HepG2 (cell line): ENCODE data around the gene SEC31B. TPM values are rescaled to one million over a fixed set of nuclear protein-coding genes. Genes with fewer than 3 reads are reported as not detected.

ENCODE experiments used
- DNMT1 ChIP-seq: sonication (generic); formaldehyde crosslinking; IDR thresholded peaks from 2 replicates; pipeline ENCODE4 v1.5.1; 2020; ENCODE audit warnings: mild to moderate bottlenecking, missing genetic modification reagents
- EEA1 ChIP-seq: sonication (generic); formaldehyde crosslinking; IDR thresholded peaks from 2 replicates; pipeline ENCODE4 v1.5.1; 2020; ENCODE audit warnings: mild to moderate bottlenecking, missing genetic modification reagents, borderline replicate concordance
- FOXA1 ChIP-seq, 2 experiments: fragments of 450-650 bp in 1 of 2; sonication (generic) in 1 of 2; formaldehyde crosslinking in 1 of 2; IDR thresholded peaks; 2 replicates each; pipeline versions ENCODE4 v1.4.0 to v1.6.1; 2016 to 2020; ENCODE audit warnings: missing genetic modification reagents in 1 of 2
- HOXA3 ChIP-seq: sonication (generic); formaldehyde crosslinking; IDR thresholded peaks from 2 replicates; pipeline ENCODE4 v1.5.0; 2020; ENCODE audit warnings: missing genetic modification reagents
- KDM1A ChIP-seq: IDR thresholded peaks from 2 replicates; pipeline ENCODE4 v1.6.1; 2016; ENCODE audit warnings: missing compliant biosample characterization
- NFKB2 ChIP-seq: sonication (generic); formaldehyde crosslinking; IDR thresholded peaks from 2 replicates; pipeline ENCODE4 v1.4.0; 2020; ENCODE audit warnings: missing genetic modification reagents, borderline replicate concordance
- TBX2 ChIP-seq: sonication (generic); formaldehyde crosslinking; IDR thresholded peaks from 2 replicates; pipeline ENCODE4 v1.5.0; 2020; ENCODE audit warnings: missing genetic modification reagents, mild to moderate bottlenecking, borderline replicate concordance
- ZNF121 ChIP-seq: sonication (generic); formaldehyde crosslinking; IDR thresholded peaks from 2 replicates; pipeline ENCODE4 v1.5.0; 2020; ENCODE audit warnings: mild to moderate bottlenecking, missing genetic modification reagents
- ZNF225 ChIP-seq: sonication (generic); formaldehyde crosslinking; IDR thresholded peaks from 2 replicates; pipeline ENCODE4 v1.4.0; 2020; ENCODE audit warnings: mild to moderate bottlenecking, missing genetic modification reagents
- ZNF605 ChIP-seq: sonication (generic); formaldehyde crosslinking; IDR thresholded peaks from 2 replicates; pipeline ENCODE4 v1.8.0; 2022; ENCODE audit warnings: mild to moderate bottlenecking, missing genetic modification reagents
- ZNF615 ChIP-seq: sonication (generic); formaldehyde crosslinking; IDR thresholded peaks from 2 replicates; pipeline ENCODE4 v1.5.0; 2020; ENCODE audit warnings: mild to moderate bottlenecking, missing genetic modification reagents, borderline replicate concordance
- ZNF777 ChIP-seq: sonication (generic); formaldehyde crosslinking; IDR thresholded peaks from 2 replicates; pipeline ENCODE4 v1.4.0; 2020; ENCODE audit warnings: missing genetic modification reagents
- polyA plus RNA-seq, 8 experiments: library from polyadenylated mRNA; depleted of rRNA in 3 of 8; stranded (reverse) in 7 of 8; unstranded in 1 of 8; fragments of >200 nt; fragmentation: Illumina TruSeq in 4 of 8; extraction: Trizol in 4 of 8; gene quantifications; 2 replicates each; pipeline versions ENCODE4 v1.2.1 to v1.2.3, GENCODE V29; 2011 to 2016; ENCODE audit warnings: low read depth in 4 of 8, missing spikeins in 1 of 8, mixed read lengths in 1 of 8; ENCODE audit not compliant: insufficient read depth in 1 of 8
- total RNA-seq, 5 experiments: library from RNA; depleted of rRNA; stranded (reverse); fragments of >200 nt; fragmentation: Illumina TruSeq; extraction: Trizol; gene quantifications; 2 replicates each; pipeline ENCODE4 v1.2.3, GENCODE V29; 2016; ENCODE audit warnings: low read depth in 1 of 5
- TF ChIP-seq, protein P1 (sequence below): sonication (generic); formaldehyde crosslinking; IDR thresholded peaks from 2 replicates; pipeline ENCODE4 v1.5.0; 2020; ENCODE audit warnings: missing genetic modification reagents, mild to moderate bottlenecking, borderline replicate concordance
- TF ChIP-seq, protein P2 (sequence below): sonication (generic); formaldehyde crosslinking; IDR thresholded peaks from 2 replicates; pipeline ENCODE4 v1.4.0; 2020; ENCODE audit warnings: low read depth, mild to moderate bottlenecking, missing genetic modification reagents
- TF ChIP-seq, protein P3 (sequence below), 2 experiments: sonication (generic) in 1 of 2; formaldehyde crosslinking in 1 of 2; IDR thresholded peaks; 2 replicates each; pipeline versions ENCODE4 v1.4.0 to v1.6.1; 2018 to 2020; ENCODE audit warnings: missing genetic modification reagents in 2 of 2, borderline replicate concordance in 1 of 2, low read depth in 1 of 2, mild to moderate bottlenecking in 1 of 2, missing biosample characterization in 1 of 2
- TF ChIP-seq, protein P4 (sequence below): sonication (generic); formaldehyde crosslinking; IDR thresholded peaks from 2 replicates; pipeline ENCODE4 v1.4.0; 2020; ENCODE audit warnings: mild to moderate bottlenecking, missing genetic modification reagents
- TF ChIP-seq, protein P5 (sequence below): sonication (generic); formaldehyde crosslinking; IDR thresholded peaks from 2 replicates; pipeline ENCODE4 v1.4.0; 2020; ENCODE audit warnings: missing genetic modification reagents, mild to moderate bottlenecking, borderline replicate concordance
- TF ChIP-seq, protein P6 (sequence below): sonication (generic); formaldehyde crosslinking; IDR thresholded peaks from 2 replicates; pipeline ENCODE4 v1.5.1; 2020; ENCODE audit warnings: mild to moderate bottlenecking, missing genetic modification reagents, moderate library complexity

The SEC31B gene
- total and polyA plus RNA-seq, 2 of the 13 experiments (the other 11 are each of a cell fraction or from before 2014, with no cell fraction given) = 2.0 to 8.3 TPM

DNA sequence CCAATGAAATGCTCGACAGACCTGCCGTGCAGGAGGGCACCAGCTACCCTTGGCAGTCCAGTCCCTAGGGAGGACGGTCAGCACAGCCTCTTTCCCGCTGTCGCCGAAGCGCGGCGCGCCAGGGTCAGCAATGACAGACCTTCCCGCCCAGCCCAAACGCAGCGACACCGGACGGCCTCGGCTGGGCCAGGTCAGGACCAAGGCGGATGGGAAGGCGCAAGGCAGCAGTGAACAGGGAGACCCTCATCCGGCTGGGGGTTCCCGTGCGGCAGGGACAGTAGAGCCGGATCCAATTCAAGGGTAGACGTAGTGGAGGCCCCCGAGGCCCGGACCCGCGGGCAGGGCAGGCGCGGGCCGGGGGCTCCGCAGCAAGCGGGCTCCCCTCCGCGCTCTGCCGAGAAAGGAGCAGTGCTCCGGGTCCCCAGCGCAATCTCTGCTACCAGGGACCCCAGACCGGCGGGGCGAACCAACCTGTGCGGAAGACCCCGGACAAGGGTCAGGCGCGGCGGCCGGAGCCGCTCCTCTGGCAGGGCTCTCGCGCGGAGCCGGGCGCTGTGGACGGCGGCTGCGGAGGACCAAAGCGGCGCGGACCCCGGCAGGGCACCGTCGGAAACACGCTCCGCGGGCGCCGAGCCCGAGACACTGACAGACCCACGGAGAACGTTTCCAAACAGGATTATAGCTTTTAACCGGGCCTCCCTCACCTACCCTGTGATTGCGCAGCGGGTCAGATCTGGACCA, at the start of gene SEC31B (continued):
- TF ChIP-seq, protein P1, sequence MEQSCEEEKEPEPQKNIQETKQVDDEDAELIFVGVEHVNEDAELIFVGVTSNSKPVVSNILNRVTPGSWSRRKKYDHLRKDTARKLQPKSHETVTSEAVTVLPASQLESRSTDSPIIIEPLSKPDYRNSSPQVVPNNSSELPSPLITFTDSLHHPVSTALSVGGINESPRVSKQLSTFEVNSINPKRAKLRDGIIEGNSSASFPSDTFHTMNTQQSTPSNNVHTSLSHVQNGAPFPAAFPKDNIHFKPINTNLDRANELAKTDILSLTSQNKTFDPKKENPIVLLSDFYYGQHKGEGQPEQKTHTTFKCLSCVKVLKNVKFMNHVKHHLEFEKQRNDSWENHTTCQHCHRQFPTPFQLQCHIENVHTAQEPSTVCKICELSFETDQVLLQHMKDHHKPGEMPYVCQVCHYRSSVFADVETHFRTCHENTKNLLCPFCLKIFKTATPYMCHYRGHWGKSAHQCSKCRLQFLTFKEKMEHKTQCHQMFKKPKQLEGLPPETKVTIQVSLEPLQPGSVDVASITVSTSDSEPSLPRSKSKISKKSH = peak; percentile 49; the same call in 1 of the 2 replicates
- TF ChIP-seq NFKB2 (CRISPR knock-in tag) (peak; percentile 35; the same call in 1 of the 2 replicates), KDM1A (CRISPR knock-in tag) (no peak), ZNF777 (CRISPR knock-in tag) (peak; percentile 88), EEA1 (CRISPR knock-in tag) (peak; percentile 61; the same call in 1 of the 2 replicates), ZNF615 (no peak), FOXA1 (IDR thresholded peaks at IDR 0.05) (no peak), FOXA1 (CRISPR knock-in tag; IDR thresholded peaks at IDR 0.05) (no peak), ZNF225 (CRISPR knock-in tag) (0 out of 2 replicates have a peak, but pooled peaks have one; percentile 60), HOXA3 (CRISPR knock-in tag) (peak; percentile 52; the same call in 1 of the 2 replicates), ZNF605 (CRISPR knock-in tag) (peak; percentile 56; the same call in 1 of the 2 replicates), TBX2 (CRISPR knock-in tag) (peak; percentile 39; the same call in 1 of the 2 replicates), DNMT1 (CRISPR knock-in tag) (peak; percentile 91), ZNF121 (CRISPR knock-in tag) (peak; percentile 66)
- TF ChIP-seq, protein P2, sequence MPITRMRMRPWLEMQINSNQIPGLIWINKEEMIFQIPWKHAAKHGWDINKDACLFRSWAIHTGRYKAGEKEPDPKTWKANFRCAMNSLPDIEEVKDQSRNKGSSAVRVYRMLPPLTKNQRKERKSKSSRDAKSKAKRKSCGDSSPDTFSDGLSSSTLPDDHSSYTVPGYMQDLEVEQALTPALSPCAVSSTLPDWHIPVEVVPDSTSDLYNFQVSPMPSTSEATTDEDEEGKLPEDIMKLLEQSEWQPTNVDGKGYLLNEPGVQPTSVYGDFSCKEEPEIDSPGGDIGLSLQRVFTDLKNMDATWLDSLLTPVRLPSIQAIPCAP (CRISPR knock-in tag) = no peak
- TF ChIP-seq, protein P3, sequence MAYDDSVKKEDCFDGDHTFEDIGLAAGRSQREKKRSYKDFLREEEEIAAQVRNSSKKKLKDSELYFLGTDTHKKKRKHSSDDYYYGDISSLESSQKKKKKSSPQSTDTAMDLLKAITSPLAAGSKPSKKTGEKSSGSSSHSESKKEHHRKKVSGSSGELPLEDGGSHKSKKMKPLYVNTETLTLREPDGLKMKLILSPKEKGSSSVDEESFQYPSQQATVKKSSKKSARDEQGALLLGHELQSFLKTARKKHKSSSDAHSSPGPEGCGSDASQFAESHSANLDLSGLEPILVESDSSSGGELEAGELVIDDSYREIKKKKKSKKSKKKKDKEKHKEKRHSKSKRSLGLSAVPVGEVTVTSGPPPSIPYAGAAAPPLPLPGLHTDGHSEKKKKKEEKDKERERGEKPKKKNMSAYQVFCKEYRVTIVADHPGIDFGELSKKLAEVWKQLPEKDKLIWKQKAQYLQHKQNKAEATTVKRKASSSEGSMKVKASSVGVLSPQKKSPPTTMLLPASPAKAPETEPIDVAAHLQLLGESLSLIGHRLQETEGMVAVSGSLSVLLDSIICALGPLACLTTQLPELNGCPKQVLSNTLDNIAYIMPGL (CRISPR knock-in tag; IDR thresholded peaks at IDR 0.05; ENCODE audit: borderline replicate concordance in 1 of 2, low read depth in 1 of 2) = peak; percentile 91 to 96
- TF ChIP-seq, protein P4, sequence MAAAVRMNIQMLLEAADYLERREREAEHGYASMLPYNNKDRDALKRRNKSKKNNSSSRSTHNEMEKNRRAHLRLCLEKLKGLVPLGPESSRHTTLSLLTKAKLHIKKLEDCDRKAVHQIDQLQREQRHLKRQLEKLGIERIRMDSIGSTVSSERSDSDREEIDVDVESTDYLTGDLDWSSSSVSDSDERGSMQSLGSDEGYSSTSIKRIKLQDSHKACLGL (CRISPR knock-in tag) = peak; percentile 65; the same call in 1 of the 2 replicates
- TF ChIP-seq, protein P5, sequence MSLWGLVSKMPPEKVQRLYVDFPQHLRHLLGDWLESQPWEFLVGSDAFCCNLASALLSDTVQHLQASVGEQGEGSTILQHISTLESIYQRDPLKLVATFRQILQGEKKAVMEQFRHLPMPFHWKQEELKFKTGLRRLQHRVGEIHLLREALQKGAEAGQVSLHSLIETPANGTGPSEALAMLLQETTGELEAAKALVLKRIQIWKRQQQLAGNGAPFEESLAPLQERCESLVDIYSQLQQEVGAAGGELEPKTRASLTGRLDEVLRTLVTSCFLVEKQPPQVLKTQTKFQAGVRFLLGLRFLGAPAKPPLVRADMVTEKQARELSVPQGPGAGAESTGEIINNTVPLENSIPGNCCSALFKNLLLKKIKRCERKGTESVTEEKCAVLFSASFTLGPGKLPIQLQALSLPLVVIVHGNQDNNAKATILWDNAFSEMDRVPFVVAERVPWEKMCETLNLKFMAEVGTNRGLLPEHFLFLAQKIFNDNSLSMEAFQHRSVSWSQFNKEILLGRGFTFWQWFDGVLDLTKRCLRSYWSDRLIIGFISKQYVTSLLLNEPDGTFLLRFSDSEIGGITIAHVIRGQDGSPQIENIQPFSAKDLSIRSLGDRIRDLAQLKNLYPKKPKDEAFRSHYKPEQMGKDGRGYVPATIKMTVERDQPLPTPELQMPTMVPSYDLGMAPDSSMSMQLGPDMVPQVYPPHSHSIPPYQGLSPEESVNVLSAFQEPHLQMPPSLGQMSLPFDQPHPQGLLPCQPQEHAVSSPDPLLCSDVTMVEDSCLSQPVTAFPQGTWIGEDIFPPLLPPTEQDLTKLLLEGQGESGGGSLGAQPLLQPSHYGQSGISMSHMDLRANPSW (CRISPR knock-in tag) = no peak
- TF ChIP-seq, protein P6, sequence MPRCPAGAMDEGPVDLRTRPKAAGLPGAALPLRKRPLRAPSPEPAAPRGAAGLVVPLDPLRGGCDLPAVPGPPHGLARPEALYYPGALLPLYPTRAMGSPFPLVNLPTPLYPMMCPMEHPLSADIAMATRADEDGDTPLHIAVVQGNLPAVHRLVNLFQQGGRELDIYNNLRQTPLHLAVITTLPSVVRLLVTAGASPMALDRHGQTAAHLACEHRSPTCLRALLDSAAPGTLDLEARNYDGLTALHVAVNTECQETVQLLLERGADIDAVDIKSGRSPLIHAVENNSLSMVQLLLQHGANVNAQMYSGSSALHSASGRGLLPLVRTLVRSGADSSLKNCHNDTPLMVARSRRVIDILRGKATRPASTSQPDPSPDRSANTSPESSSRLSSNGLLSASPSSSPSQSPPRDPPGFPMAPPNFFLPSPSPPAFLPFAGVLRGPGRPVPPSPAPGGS = peak; percentile 29; the same call in 1 of the 2 replicates
